Astrocyte (in vitro differentiated cells and primary cell): ENCODE data around the gene ABCG8.

ENCODE experiments used
- EZH2 ChIP-seq: IDR thresholded peaks from 2 replicates; pipeline ENCODE4 v1.6.1; 2012; ENCODE audit warnings: mild to moderate bottlenecking, low read length, inconsistent platforms; ENCODE audit not compliant: insufficient read depth
- TF ChIP-seq, protein P1 (sequence below): IDR thresholded peaks from 2 replicates; pipeline ENCODE4 v1.5.1; 2011; ENCODE audit warnings: low read depth, mild to moderate bottlenecking, inconsistent platforms, low read length, moderate library complexity; ENCODE audit not compliant: insufficient read depth

DNA sequence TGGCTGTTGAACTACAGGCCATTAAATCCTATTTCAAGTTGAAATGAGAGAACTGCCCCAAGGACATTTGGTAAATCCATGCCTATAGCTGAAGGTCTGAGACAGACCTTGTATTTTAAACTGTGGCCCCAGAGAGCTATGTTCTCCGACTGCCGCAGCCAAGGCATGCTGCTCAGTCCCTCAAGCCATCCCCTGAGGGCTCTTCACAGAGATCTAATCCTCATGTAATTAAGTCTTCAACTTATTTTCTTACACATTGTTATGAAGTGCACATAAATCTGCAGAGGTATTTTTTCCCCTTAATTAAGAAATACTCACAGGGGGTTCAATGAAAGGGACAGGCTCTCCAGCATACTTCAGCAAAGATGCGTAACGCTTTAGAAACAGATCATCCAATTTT is 50.6 kb downstream of the ABCG8 start:
- TF ChIP-seq, protein P1, sequence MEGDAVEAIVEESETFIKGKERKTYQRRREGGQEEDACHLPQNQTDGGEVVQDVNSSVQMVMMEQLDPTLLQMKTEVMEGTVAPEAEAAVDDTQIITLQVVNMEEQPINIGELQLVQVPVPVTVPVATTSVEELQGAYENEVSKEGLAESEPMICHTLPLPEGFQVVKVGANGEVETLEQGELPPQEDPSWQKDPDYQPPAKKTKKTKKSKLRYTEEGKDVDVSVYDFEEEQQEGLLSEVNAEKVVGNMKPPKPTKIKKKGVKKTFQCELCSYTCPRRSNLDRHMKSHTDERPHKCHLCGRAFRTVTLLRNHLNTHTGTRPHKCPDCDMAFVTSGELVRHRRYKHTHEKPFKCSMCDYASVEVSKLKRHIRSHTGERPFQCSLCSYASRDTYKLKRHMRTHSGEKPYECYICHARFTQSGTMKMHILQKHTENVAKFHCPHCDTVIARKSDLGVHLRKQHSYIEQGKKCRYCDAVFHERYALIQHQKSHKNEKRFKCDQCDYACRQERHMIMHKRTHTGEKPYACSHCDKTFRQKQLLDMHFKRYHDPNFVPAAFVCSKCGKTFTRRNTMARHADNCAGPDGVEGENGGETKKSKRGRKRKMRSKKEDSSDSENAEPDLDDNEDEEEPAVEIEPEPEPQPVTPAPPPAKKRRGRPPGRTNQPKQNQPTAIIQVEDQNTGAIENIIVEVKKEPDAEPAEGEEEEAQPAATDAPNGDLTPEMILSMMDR = no peak
- no peak for TF ChIP-seq EZH2
